PFSK-1 (cell line): Measurements from ENCODE around the gene KLF5.

Source experiments
- POLR2AphosphoS5 ChIP-seq: IDR thresholded peaks from 2 replicates; pipeline ENCODE4 v1.6.1; 2012; ENCODE audit warnings: low read depth, mild to moderate bottlenecking, control low read depth, low read length, moderate library complexity
- REST ChIP-seq, 2 experiments: IDR thresholded peaks; 2 replicates each; pipeline versions ENCODE4 v1.6.1 to v1.8.0; 2011 to 2012; ENCODE audit warnings: low read depth in 2 of 2, low read length in 2 of 2, control low read depth in 1 of 2, inconsistent platforms in 1 of 2, mild to moderate bottlenecking in 1 of 2, moderate library complexity in 1 of 2; ENCODE audit not compliant: insufficient read depth in 1 of 2
- SIN3A ChIP-seq: IDR thresholded peaks from 2 replicates; pipeline ENCODE4 v1.6.1; 2012; ENCODE audit warnings: mild to moderate bottlenecking, low read length, moderate library complexity, borderline replicate concordance; ENCODE audit not compliant: insufficient read depth

GRCh38 chr13:73103238-73103637 is 44.4 kb downstream of the KLF5 start:
- TF ChIP-seq REST (IDR thresholded peaks at IDR 0.05; ENCODE audit: insufficient read depth in 1 of 2, low read depth in 2 of 2, low read length in 2 of 2) (no peak), SIN3A (no peak), POLR2AphosphoS5 (no peak)
